HG03135 (cell line): ENCODE measurements around the gene TMEM39B.
"Not testable (repeated sequence)": the region's sequence is repeated elsewhere in the genome, so short reads cannot be mapped to it uniquely, and the experiment has no call there.

Experiments
- ATAC-seq: cut with Tn5 transposase; IDR thresholded peaks from one replicate; pipeline ENCODE4 v1.9.1; 2021; ENCODE audit warnings: mild to moderate bottlenecking, moderate library complexity; ENCODE audit not compliant: unreplicated experiment

The TMEM39B gene

DNA sequence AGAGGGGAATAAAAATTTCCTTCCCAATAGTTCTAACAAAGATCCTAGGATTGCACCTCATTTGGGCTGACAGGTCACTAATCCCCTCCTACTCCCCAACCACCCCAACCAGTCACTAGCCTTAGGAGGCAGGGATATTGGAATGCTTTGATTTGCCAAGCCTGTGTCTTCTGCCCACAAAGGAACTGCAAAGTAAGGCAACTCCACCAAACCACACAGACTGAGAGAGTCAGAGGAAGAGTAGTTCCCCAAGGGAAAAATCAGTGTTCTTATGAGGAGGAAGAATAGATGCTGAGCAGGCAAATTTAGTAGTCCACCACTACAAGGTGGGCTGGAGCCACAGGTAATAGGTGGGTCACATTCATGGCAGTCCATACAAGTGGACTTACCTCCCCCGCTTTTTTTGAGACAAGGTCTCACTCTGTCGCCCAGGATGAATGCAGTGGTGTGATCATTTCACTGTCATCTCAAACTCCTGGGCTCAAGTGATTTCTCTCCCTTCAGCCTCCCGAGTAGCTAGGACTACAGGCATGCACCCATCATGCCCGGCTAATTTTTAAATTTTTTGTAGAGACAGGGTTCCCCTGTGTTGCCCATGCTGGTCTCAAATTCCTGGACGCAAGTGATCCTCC, 3.7 kb upstream of the TMEM39B start:
- ATAC-seq: no peak

DNA sequence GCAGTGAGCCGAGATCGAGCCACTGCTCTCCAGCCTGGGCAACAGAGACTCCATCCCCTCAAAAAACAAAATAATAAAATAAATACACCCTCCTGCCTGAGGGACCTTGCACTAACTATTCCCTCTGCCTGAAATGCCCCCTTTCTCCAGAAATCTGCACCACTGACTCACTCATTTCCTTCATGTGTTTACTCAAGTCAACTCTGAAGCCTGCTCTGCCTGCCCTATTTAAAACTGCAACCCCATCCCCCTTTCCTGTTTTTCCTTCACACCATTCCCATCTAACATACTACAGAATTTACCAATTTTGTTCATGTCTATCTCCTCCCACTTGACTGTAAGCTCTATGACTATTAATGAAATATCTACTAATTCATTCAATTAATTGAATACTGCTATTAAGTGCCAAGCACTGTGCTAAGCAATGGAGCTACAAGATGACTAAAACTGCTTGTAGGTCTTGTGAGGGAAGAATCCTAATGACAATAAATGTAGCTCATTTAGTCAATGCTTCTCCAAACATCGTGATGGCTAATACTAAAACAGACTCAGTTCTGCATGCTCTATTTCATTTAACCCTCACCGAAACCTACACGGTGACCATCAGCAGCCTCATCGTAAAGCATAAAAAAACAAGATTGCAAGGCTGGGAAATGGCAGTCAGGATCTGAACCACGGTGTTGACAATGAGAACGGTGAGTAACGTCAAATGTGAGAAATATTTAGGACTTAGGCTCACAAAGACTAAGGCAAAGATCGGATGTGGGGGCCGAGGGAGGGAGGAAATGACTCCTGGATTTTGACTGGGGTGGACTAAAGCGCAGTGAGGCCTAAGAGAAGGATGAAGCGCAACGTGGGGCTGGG, 749 bp upstream of the TMEM39B start:
- no peak for ATAC-seq

DNA sequence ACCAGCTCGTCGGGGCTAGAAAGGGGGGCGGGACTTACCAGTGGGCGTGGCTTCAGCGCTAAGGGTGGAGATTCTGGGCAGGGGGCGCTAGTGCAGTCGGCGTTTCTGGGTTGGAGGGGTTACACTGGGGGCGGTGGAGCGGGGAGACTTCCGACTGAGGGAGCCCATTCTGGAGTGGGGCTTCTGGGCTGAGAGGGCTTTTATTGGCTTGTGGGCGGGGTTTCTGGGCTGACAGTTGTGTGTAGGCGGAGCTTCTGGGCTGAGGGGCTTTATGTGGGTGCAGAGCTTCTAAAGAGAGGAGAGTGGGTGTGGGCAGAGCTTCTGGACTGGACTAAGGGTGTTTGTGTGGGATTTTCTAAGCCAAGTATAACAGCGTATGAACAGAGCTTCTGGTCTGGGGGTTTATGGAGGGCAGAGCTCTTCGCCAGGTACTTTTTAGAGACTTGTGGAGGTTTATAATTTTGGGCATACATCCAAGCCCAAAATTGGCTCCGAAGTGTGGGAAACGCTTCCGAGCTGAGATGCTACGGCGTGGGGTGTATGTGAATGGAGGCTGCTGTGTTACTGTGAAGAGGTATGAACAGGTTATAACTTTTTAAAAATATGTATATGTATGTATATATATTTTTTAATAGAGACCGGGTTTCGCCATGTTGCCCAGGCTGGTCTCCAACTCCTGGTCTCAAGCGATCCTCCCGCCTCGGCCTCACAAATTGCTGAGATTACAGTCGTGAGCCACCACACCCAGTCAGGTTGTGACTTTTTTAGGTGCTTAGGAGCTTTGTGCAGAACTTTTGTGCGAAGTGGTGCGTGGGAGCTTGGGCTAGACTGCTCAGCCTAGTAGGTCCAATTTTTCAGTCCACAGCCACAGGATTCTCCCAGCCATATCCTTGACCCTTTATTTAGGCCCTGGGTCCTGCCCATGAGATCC, 825 bp downstream of the TMEM39B start:
- ATAC-seq: peak; percentile 11

DNA sequence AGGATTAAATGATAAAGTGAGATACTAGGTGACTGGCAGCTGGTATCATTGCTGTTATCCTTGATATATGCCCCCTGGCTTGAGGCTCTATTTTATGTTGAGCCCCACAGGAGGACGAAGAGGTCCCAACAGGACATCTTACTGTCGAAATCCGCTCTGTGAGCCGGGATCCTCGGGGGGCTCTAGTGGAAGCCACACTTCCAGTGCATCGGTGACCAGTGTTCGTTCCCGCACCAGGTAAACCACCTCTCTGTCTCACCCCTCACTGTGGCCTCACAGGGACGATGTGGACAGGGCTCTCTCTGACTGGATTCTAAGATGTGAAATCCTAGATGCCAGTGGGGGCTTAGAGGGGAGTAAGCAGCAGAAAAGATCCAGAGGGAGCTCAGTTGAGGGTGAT, 2.1 kb downstream of the TMEM39B start:
- no peak for ATAC-seq

DNA sequence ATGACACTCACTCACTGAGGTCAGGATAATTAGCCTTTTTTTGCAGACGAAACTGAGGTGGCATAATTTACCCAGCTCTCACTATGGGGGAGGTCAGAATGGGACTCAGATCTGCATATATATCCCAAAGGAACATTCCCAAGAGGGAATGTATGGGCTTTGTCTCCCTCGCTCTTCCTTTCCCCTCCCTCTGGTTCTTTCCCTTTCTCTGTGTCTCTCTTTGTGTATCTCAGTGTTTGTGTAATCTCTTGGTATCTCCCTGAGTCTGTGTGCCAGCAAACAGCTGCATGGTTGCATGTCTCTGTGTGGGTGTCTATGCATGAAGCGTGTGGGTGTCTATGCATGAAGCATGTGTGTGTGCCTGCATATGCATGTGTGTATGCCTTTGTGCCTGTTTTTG, 4.7 kb downstream of the TMEM39B start:
- no peak for ATAC-seq

DNA sequence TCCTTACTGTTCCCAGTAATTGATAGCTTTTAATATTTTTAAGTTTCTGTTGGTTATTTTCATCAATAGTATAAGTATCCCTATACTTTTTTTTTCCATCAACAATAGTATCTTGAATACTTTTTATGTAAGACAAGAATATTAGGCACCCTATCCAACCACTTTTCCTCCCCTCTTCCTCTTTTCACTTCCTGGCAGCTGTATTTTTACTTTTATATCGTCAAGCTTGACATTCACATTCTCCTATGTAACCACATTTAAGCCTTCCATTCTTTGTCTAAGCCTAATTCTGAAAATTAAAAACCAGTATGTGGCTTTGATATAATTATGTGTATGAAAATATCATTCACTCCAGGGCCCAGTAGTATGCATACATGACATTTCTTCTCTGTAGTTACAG, 9.3 kb downstream of the TMEM39B start:
- no peak for ATAC-seq

DNA sequence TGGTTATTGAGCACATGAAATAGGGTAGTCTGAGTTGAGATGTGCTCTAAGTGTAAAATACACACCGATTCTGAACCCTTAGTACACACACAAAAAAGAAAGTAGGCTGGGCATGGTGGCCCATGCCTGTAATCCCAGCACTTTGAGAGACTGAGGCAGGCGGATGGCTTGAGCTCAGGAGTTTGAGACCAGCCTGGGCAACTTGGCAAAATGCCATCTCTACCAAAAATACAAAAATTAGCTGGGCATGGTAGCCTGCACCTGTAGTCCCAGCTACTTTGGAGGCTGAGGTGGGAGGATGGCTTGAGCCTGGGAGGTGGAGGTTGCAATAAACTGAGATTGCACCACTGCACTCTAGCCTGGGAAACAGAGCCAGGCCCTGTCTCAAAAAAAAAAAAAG, 13.6 kb downstream of the TMEM39B start:
- not testable (repeated sequence) for ATAC-seq

DNA sequence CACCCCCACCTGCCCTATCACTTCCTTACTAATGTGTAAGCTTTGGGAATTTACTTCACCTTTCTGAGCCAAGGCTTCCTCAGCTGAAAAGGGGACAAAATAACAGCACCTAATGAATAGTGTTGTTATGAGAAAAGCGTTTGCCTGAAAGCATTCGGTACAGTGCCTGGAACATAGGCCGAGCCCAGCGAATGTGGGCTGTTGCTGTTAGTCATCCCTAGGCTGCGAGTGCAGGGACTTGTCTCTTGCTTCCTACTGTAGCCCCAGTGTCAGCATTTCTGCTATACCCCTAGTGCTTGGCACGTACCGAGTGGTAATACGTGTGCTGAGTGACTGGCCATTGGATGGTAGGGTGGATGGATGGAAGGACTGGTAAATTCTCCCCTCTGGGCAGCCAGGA, 18.4 kb downstream of the TMEM39B start:
- ATAC-seq: no peak

DNA sequence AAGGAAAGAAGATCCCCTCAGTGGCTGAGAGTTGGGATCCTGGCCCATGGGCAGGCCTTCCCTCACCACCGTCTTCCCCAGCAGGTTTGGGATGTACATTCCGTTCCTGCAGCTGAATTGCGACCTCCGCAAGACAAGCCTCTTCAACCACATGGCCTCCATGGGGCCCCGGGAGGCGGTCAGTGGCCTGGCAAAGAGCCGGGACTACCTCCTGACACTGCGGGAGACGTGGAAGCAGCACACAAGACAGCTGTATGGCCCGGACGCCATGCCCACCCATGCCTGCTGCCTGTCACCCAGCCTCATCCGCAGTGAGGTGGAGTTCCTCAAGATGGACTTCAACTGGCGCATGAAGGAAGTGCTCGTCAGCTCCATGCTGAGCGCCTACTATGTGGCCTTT, 18.9 kb downstream of the TMEM39B start:
- ATAC-seq: no peak

DNA sequence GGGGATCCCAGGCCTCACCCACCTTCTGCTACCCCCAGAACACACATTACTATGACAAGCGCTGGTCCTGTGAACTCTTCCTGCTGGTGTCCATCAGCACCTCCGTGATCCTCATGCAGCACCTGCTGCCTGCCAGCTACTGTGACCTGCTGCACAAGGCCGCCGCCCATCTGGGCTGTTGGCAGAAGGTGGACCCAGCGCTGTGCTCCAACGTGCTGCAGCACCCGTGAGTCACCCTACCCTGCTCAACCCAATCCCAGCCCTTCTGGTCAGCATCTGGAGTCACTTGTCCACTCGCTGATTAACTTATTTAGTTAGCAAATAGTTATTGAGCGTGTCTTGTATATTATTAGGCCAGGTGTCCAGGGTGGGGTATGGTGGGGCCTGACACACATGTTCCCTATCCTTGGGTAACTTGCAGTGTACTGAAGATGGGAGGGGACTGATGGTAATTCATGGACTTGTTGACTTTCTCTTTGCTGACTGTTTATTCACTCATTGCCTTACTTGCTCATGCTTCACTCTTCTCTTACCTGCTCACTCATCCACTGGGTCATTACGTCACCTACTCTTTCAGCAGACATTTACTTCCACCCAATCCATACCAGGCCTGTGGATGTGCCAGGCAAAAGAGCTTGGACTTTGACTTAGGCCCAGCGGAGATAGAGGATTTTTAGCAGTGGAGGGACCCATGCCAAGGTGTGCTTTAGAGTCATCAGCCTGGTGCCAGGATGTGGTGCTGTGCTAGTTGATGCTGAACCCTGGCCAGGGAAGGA, 22.2 kb downstream of the TMEM39B start:
- no peak for ATAC-seq

DNA sequence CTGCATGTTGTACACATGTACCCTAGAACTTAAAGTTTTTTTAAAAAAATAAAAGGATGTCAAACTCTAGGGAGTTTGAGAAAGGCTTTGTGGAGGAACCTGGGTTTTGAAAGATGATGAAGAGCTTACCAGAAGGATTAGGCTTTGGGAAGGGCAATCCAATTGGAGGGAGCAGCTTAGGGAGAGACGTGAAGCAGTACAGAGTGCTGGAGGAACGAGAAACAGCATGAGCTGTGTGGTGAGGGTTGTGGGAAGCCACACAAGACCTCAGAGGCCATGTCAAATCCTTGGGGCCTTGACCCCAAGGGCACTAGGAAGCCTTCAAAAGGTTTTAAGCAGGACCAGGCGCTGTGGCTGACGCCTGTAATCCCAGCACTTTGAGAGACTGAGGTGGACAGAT, 26.7 kb downstream of the TMEM39B start:
- ATAC-seq: no peak

DNA sequence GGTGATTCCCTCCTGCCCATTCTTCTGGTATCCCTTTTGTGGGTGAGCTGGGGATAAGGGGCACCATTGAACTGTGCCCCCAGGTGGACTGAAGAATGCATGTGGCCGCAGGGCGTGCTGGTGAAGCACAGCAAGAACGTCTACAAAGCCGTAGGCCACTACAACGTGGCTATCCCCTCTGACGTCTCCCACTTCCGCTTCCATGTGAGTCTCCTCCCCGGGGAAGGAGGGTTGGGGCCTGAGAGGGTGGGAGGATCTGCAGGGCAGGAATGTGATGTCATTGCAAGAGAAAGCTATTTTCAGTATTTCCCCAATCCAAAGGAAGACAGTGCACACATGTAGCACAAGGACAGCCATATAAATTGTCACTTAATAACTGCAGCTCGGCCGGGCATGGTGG, 27.6 kb downstream of the TMEM39B start:
- no peak for ATAC-seq

DNA sequence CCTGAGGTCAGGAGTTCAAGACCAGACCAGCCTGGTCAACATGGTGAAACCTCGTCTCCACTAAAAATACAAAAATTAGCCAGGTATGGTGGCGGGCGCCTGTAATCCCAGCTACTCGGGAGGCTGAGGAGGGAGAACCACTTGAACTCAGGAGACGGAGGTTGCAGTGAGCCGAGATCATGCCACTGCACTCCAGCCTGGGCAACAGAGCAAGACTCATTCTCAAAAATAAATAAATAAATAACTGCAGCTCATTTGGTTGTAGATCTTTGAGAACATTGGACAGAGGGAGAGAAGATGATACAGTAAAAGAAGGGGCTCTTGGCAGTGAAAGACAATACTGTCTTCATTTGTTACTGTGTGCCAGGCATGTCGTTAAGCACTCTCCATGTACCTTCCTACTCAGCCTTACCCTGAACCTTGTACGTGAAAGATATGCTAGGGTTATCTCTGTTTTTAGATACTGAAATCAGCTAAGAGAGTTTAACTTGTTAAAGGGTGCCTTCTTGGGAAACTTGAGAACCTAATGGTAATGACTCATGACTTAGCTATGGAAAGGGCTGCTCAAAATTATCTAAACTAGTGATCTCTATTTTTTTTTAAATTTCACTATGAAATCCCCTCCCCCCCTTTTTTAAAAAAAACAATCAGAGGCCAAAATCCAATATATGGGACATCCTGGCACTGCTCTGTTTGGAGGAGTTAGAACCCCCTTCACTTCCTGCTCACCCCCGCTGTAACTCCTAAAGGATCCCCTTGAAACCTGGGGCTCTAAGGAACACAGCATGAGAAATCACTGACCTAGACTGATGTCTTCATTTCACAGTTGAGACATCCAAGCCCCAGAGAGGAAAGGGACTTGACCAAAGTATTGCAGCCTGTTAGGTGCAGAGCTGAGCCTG, 28.3 kb downstream of the TMEM39B start:
- ATAC-seq: no peak

DNA sequence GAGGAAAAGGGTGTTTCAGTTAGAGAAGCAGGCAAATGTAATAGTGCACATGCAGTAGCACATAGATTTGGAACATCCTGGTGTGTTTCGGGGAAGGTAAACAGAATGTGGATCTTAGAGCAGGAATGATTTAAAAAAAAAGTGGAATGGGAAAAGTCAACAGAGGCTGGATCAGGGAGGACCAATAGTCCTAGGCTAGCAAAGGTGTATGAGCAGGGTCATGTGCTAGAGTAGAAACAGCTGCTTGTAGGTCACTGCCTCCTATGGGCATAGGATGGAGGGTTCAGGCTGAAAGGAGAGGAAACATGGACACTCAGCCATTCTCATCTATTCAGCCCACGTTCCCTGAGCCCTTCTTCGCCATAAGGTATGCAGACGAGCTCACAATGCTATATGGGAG, 31.4 kb downstream of the TMEM39B start:
- ATAC-seq: no peak

DNA sequence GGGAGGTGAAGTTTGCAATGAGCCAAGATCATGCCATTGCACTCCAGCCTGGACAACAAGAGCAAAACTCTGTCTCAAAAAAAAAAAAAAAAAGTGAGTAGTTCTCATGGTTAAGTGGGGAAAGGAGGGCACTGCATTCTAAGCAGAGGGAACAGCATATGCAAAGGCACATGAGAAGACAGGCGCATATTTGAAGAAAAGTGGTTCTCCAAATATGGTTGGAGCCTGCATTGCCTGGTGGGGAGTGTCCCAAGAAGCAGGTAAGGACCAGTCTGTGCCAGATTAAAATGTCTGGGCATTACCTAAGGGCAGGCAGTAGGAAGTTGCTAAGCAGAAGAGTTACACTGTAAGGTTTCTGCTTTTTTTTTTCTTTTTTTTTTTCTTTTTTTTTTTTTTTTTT, 32.6 kb downstream of the TMEM39B start:
- ATAC-seq: no peak

DNA sequence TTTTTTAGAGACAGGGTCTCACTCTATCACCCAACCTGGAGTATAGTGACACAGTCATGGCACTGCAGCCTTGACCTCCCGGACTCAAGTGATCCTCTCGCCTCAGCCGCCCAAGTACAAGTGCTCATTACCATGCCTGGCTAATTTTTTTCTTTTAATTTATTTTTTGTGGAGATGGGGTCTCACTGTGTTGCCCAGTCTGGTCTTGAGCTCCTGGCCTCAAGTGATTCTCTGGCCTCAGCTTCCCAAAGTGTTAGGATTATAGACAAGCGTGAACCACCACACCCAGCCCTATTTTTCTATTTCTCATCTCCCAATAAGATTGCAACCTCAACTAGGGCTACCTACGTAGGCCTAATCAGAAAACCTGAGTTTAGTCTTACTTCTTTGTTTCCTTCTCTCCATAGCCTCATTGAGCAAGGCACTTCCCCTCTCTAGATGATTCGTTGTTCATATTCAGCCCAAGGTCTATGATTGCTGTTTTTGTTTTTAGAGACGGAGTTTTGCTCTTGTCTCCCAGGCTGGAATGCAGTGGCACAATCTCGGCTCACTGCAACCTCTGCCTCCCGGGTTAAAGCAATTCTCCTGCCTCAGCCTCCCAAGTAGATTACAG, 34.0 kb downstream of the TMEM39B start:
- no peak for ATAC-seq

DNA sequence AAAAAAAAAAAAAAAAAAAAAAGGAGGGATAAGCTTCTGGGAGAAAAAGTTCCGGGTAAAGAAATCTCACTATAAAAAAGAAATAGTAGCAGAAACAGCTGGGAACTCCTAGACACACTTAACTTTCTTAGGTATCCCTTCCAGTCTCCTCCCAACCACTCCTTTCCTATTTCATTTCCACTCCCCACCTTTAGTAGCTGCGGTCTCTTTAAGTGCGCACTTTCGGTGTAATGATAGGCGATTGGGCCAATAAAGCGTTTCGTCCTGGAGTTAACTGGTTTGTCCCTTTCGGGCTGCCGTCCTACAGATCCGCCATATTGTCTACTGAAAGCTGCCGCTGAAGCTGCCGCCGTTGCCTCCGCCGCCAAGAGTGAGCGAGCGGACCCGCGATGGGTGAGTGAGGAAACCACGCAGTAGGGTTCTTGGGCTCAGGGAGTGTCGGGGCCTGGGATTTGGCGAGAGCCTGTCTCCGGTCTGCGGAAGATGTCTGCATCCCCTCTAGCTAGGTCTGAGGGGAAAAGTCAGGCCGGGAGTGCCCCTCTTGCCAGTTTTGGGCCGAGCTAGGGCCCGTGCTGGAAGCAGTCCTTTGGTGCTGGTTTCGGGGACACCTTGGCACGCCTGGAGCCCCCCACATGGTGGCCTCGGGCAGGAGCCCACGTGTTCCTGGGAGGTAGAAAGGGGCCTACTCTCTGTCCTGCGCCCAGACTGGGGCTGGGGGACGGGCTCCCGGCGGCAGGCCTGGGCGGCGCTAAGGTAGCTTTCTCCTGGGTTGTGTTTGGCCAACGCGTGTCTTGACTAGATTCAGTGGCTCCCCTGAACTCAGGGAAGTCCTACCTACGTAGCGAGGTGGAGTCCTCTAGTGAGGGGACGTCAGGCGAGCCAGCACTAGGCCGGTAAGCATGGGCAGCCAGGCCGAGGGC, 35.3 kb downstream of the TMEM39B start, which contains the start of gene KPNA6:
TSS of gene KPNA6 (plus strand) at position 315 of the 920 bp plus-strand sequence. CDS start at position 390, 75 bp downstream.
- ATAC-seq: peak; percentile 73

DNA sequence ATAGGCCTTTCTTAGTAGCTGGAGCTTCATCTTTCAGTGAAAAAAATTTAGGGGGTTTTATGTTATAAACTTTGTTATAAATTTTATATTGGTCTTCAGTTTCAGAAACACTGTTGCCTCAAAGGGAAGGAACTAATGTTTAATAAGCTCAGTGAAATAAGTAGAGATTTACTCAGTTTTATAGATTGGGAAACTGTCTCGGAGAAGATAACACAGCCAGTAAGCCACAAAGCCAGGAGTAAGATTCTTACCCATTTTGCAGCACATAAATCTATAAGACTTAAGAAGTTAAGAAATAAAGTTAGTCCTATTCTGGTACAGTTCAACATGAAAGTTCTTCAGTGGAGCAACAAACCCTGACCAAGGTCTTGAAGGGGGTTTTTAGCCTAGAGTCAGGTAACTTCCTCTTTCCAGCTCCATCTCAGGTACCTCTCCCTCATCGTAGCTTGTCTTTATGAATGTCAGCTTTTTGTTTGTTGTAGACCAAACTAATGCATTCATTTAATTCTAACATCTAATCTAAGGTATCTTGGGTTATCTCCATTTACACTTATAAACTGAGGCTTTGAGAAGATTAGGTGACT, 38.4 kb downstream of the TMEM39B start:
- ATAC-seq: no peak
